Subcutaneous adipose tissue (tissue), 4 donors: ENCODE results near the gene COTL1. TPM values are rescaled to one million over a fixed set of nuclear protein-coding genes. Genes with fewer than 3 reads are reported as not detected.

ENCODE experiments used
- total RNA-seq, 4 donors: library from RNA; depleted of rRNA; stranded (reverse); fragments of >200 nt; gene quantifications; one replicate each; pipeline ENCODE4 v1.1.0, GENCODE V29; 2016
- TF ChIP-seq, protein P1 (sequence below): fragments of 450-650 bp; IDR thresholded peaks from one replicate; pipeline ENCODE4 v1.5.1; 2016; ENCODE audit warnings: low read depth, mild to moderate bottlenecking, control low read depth, antibody characterized with exemption, moderate library complexity

Gene COTL1
- total RNA-seq, 4 donors from 2014 or later: 27.5 to 114 (median 59.7) TPM

DNA sequence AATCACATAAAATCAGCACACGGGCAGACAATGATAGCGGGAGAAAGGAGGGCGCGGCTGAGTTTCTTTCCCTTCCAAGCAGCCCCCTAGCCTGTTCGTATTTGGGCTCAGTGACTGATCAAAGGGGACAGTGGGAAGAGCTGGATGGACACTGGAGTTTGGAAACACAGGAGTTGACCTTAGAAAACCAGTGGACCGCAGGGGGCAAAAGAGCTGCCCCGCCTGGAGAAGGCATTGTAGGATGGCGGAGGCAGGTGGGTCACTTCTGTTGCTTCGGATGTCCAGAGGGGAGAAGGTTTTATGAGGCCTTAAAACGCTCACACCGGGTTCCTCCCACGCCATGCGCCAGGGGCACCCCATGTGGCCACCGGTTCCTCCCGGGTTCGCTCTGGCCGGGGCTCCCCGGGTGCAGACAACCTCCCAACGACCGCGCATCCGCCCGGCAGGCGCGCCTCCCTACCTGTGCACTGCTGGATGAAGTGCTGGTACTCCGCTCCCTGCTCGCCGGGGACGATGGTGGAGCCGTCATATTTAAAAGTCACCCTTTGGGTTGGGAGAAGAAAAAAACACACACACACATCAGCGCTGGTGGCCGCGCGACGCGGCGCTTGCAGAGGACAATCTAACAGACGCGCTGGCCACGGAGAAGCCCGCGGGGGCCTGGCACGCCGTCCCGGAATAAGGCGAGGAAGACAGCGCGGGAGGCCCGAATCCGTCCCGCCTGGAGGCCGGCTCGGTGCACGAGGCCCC is 662 bp downstream of the COTL1 start:
- TF ChIP-seq, protein P1, sequence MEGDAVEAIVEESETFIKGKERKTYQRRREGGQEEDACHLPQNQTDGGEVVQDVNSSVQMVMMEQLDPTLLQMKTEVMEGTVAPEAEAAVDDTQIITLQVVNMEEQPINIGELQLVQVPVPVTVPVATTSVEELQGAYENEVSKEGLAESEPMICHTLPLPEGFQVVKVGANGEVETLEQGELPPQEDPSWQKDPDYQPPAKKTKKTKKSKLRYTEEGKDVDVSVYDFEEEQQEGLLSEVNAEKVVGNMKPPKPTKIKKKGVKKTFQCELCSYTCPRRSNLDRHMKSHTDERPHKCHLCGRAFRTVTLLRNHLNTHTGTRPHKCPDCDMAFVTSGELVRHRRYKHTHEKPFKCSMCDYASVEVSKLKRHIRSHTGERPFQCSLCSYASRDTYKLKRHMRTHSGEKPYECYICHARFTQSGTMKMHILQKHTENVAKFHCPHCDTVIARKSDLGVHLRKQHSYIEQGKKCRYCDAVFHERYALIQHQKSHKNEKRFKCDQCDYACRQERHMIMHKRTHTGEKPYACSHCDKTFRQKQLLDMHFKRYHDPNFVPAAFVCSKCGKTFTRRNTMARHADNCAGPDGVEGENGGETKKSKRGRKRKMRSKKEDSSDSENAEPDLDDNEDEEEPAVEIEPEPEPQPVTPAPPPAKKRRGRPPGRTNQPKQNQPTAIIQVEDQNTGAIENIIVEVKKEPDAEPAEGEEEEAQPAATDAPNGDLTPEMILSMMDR: no peak

DNA sequence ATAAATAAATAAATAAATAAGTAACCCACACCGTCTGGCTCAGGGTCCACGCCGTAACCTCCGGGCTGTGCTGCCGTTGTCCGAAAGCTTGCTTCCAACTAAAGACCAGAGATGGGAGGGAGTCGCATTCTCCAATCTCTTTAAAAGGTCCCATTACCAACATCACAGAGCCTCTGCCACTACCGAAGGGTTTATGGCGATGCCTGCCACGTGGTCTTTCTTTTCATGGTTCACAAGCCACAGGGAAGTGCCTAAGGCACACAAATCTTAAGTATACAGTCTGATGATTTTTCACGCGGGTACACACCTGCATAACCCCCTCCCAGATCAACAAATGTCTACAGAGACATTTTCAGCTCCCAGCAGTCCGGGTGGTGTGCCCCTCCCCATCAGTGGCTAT is 1.4 kb downstream of the COTL1 start:
- TF ChIP-seq, protein P1: no peak

DNA sequence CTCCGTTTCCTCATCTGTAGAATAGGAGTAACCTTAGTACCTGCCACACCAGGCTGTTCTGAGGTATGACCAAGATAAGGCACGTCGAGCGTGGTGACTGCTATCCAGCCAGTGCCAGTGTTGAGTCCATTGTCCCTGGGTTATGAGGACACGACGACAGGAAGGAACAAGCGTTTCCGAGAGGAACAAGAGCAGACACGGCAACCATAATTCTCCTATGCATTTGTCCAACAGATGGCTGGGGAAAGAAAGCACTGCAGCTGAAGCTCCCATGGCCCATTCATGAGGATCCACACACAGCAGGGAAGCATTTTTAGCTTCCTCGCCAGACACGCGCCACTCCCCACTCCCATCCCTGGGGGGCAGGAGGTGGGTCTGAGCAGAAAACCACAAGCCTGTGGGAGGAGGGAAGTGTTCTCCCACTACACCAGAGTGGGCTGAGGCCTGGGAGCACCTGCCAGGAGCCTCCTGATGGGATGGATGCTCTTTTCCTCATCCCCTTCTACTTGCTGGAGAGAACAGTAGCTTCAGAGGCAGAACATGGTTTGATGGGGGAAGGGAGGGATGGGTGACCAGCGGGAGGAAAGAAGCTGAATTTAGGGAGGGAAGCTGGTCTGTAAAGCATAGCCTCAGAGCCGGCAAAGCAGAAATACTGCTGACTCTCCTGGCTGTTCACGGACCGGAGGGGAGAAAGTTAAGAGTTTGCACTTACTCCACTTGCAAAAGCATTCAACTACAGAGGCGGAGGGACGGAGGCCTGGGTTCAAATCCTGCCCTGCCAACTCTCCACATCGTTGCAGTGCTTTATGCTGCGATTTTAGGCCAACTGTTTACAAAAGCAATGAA is 2.7 kb downstream of the COTL1 start:
- TF ChIP-seq, protein P1: no peak

DNA sequence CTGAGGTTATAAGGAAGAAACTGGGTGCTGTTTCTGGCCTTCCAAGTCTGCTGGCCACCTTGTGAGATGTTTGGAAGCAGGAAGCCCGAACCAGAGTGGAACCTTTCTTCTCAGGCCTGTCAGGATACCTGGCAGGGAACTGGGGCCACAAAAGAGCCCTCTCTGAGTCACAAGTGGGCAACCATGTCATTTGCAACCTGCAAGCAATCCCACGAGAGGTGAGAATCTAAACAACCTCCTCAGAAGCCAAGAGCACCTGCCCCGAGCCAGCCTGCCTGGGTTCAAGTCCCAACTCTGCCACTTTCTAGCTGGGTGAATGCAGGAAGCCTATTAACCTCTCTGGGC is 3.3 kb downstream of the COTL1 start:
- TF ChIP-seq, protein P1: no peak

DNA sequence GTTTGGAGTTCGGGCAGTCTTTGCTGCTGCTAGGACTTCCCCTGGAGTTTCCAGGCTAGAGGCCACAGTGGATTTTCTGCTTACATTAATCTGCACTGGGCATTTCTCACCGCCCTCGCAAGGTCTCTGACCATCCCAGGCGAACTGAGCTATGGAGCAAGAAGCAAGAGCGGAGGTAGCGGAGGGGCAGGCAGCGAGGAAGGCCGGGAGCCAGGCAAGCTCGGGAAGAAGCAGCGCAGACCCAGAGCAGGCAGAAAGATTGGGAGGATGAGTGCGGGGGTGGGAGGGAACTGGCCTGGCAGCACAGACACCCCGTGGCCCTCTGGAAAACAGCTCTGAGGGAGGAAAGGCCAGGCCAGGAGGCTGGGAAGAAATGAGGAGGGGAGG is 3.8 kb downstream of the COTL1 start:
- TF ChIP-seq, protein P1: no peak

DNA sequence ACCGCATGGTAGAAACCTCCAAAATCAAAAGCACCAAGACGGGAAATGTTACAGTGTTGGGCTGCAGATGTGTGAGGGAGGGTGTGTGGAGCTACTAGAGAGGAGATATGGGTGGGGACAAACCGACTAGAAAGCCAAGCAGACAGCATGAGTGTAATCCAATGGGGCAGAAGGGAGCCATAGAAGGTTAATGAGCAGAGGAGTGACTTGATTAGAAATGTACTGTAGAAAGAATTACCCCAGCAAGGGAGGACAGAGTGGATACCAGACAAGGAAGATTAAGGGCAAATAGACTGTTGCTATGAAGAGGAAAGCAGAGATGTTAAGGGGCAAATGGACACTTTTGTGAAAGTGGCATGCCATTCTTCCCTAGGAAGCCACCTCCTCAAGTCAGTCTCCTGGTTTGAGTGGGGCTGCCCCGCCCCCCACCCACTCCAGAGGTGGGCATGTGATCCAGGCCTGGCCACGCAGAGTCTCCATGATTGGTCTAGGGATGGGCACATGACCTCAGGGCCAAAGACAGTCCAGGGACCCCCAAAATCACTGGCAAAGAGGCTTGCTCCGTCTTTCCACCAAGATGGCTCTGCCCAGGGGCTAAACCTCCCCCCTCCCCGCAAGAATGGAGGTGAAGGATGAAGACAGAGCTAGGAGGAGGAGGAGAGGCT is 4.3 kb downstream of the COTL1 start:
- TF ChIP-seq, protein P1: no peak

DNA sequence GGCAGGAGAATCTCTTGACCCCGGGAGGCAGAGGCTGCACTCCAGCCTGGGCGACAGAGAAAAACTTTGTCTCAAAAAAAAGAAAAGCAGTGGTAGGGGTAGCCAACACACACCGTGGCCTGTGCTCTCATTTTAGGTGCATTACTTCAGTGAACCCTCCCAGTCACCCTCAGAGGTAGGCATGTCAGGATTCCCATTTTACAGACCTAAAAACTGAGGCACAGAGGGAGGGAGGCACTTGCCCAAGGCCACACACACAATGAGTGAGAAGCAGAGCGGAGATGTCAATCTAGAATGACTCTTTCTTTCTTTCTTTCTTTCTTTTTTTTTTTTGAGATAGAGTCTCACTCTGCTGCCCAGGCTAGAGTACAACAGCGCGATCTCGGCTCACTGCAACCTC is 5.2 kb downstream of the COTL1 start:
- TF ChIP-seq, protein P1: no peak
